NCI-H460 (cell line): ENCODE measurements around the gene PCDH11Y. TPM values are rescaled to one million over a fixed set of nuclear protein-coding genes. Genes with fewer than 3 reads are reported as not detected.
"Not testable (repeated sequence)": the region's sequence is repeated elsewhere in the genome, so short reads cannot be mapped to it uniquely, and the experiment has no call there.

Source experiments
- DNase-seq: peaks from one replicate; pipeline ENCODE4 v3.0.0-alpha.2; 2016; ENCODE audit warnings: low read depth; ENCODE audit errors: extremely low read depth
- polyA plus RNA-seq: library from polyadenylated mRNA; depleted of rRNA; stranded (reverse); fragments of >200 nt; gene quantifications from 2 replicates; pipeline ENCODE4 v1.2.3, GENCODE V29; 2014; cell fraction: nucleus; rRNA removed
- total RNA-seq: library from RNA; depleted of rRNA; stranded (reverse); fragments of >200 nt; shearing (Covaris generic); gene quantifications from 2 replicates; pipeline ENCODE4 v1.2.3, GENCODE V29; 2014; rRNA removed

Gene PCDH11Y, protein sequence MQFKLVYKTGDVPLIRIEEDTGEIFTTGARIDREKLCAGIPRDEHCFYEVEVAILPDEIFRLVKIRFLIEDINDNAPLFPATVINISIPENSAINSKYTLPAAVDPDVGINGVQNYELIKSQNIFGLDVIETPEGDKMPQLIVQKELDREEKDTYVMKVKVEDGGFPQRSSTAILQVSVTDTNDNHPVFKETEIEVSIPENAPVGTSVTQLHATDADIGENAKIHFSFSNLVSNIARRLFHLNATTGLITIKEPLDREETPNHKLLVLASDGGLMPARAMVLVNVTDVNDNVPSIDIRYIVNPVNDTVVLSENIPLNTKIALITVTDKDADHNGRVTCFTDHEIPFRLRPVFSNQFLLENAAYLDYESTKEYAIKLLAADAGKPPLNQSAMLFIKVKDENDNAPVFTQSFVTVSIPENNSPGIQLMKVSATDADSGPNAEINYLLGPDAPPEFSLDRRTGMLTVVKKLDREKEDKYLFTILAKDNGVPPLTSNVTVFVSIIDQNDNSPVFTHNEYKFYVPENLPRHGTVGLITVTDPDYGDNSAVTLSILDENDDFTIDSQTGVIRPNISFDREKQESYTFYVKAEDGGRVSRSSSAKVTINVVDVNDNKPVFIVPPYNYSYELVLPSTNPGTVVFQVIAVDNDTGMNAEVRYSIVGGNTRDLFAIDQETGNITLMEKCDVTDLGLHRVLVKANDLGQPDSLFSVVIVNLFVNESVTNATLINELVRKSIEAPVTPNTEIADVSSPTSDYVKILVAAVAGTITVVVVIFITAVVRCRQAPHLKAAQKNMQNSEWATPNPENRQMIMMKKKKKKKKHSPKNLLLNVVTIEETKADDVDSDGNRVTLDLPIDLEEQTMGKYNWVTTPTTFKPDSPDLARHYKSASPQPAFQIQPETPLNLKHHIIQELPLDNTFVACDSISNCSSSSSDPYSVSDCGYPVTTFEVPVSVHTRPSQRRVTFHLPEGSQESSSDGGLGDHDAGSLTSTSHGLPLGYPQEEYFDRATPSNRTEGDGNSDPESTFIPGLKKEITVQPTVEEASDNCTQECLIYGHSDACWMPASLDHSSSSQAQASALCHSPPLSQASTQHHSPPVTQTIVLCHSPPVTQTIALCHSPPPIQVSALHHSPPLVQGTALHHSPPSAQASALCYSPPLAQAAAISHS (N-terminal part only)
- 0.23 and 0.35 TPM in 2 replicates for total RNA-seq
- polyA plus RNA-seq, result 0.05 and 0.21 TPM in 2 replicates

DNA sequence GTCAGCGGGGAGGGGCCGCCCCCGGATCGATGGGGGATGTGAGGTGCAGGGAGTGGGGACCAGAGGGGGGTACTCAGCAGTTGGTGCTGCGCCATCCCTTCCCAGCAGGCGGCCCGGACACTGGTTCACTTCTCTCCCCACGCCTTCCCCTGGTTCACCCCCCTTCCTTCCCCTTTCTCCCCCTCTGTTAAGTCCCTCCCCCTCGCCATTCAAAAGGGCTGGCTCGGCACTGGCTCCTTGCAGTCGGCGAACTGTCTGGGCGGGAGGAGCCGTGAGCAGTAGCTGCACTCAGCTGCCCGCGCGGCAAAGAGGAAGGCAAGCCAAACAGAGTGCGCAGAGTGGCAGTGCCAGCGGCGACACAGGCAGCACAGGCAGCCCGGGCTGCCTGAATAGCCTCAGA, at the start of gene PCDH11Y:
Gene PCDH11Y, plus strand, starts transcription at position 240 of the 400 bp plus-strand sequence. CDS start 56,804 bp downstream, outside the sequence.
- DNase-seq, result peak; percentile 25

DNA sequence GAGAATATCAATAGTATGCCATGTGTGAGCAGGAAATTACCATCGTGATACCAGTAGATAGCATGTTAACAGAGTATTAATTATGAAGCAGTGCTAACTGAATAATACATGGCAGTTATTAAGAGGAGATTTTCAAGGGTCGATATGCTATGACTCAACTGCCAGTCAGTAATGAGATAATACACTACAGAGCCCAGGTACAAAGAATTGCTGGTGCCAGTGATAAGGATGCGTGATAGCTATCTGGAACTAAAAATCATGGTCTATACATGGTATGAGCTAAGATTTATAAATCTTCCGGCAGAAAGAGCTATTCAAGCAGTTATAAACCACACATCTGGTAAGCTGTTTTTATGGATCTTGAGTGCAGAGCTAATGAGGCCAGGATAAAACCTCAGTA, 32.2 kb upstream of the PCDH11Y start:
- not testable (repeated sequence) for DNase-seq

DNA sequence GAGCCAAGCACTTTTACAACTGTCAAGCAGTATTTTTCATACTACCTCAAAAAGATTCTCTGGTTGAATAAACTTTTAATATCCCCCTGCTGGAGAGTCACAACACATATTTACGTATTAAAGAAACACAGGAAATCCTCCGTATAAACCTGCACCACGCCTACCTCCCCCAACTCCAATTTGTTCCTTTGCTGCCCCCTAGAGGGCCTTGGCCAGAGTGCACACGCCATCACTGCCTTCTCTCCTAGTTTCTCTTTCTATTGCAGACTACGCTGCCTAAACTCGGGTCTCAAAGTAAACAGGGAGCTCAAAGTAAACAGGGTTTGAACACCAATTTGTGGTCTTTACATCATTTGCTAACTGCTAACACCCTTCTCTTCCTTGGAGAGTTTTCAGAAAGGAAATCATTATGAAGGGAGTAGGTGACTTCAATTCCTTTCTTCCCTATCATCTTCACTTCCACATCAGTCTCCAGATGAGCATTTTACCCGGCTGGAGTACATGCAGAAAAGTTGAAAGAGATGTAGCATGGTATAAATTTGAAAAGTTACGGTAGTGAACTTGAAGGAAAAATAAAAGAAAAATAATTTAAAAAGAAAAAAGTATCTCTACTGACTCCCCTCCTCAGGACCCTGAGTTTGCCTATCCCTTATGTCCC, 8.2 kb upstream of the PCDH11Y start:
- peak; percentile 1 for DNase-seq

DNA sequence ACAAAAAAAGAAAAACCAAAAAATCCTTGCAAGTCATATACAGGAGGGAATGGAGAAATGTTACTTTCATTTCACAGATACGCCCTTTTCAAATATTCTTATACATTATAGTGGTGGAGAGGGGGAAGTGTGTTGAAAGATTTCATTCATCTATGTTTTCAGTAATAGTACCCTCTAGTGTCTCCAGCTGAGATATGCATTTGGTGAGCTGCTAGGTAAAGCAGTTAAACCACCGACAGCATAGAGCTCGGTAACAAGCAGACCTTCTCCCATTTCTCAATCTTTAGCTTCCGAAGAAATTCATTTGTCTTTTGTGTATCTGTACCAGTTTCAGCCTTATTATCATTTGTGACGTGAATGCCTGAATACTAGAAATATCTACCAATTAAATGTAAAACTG, 5.2 kb upstream of the PCDH11Y start:
- DNase-seq, result peak; percentile 28

DNA sequence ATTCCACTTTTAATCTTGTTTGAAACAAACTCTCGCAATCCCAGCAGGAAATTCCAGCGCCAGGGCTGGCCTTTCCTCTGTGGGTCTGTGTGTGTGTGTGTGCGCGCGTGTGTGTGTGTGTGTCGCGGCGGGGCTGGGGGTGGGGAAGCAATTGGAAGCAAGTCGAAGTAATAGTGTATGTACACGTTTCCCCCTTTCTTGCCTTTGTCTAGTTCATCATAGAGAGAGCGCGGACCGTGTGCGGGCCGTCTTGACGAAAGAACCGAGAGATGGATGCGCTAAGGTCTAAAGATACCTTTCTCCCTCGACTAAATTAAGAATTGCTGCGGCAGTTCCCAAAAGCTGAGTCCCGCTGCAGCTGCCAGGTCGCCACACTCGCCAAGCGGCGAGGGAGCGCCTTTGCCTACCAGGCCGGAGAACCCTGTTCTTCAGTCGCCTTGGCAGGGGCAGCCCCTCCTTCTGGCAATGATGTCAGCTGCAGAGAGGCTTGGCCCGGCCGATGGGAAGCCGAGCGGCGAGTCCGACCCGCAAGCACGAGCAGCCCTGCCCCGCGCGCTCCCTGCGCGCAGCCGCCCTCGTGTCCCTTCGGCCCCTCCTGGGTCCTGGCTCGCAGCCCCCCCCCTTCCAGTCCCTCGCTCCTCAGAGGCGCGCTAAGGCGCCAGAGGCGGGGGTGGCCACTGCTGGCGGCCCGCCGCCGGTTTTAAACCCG, 2.5 kb downstream of the PCDH11Y start:
- not testable (repeated sequence) for DNase-seq

DNA sequence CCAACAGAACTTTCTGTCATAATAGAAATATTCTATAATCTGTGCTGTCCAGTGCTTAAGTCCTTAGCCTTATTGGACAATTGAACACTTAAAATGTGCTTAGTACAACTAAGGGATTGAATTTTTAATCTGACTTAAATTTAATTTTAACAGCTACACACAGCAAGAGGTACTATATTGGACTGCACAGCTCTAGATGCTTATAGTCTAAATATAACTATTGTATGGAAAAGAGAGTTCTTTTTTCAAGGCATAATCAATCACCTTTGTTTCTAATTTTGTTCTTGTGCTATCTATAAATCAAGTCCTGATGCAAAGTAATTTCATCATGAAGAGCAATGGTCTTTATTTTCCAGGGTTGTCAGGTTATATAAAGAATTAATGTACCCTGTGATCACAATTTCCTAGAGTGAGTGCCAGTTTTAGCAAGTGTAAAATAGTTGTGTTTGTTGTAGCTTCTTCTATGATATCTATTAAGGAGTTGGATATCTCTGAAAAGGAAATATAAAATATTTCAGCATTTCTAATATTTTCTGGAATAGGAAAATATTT, 39.0 kb downstream of the PCDH11Y start:
- DNase-seq, result not testable (repeated sequence)

DNA sequence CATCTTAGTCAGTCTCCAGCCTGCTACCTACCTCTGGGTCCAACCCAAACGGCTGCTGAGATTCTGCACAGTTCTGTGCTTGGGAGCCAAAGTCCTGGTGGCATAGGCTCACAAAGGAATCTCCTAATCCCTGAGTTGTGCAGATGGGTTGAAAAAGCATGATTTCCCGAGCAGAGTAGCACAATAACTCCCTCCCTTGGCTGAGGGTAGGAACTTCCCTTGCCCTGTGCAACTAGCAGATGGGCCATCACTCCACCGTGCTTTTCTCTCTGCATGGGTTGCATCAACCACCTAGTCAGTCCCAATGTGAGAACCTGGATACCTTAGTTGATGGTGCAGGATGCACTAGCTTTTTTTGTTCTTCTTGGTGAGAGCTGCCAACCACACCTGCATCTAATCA, 82.9 kb downstream of the PCDH11Y start:
- not testable (repeated sequence) for DNase-seq

DNA sequence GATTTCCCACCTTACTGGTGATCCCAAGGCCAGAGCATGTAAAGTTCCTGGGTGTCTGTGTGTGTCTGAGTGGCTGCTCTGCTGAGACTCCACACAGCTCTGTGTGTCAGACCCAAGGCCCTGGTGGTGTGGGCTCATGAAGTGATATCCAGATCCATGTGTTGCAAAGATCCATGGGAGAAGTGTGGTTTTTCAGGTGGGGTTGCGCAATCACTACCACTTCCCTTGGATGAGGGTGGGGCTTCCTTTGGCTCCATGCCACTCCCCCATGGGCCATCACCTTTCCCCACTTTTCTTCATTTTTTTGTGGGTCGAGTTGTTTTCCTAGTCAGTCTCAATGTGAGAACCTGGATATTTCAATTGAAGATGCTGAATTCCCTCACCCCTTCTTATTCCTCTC, 182.9 kb downstream of the PCDH11Y start:
- DNase-seq, result not testable (repeated sequence)

DNA sequence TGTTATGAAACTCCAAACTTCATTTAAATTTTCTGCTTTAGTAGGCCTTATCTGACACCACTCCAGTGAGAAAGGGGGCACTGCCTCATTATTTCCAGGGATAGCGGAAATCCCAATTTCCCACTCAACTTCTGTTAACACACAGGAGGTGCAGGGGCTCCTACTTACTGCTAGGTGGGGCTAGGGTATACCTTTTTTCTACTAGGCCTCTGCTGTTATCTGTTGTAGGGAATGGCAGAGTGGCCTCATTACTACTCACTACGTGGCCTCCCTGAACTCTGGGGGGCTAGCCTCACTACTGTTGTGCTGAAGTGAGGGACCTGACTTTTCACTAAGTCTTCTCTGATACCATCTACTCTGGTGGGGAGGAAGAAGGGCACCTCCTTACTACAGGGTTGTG, 215.0 kb downstream of the PCDH11Y start:
- not testable (repeated sequence) for DNase-seq

DNA sequence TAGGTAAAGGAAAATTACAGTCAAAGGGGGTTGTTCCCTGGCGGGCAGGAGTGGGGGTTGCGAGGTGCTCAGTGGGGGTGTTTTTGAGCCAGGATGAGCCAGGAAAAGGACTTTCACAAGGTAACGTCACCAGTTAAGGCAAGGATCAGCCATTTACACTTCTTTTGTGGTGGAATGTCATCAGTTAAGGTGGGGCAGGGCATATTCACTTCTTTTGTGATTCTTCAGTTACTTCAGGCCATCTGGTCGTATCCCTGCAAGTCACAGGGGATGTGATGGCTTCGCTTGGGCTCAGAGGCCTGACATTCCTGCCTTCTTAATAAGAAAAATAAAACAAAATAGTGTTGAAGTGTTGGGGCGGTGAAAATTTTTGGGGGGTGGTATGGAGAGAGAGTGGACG, 324.8 kb downstream of the PCDH11Y start:
- DNase-seq, result not testable (repeated sequence)

DNA sequence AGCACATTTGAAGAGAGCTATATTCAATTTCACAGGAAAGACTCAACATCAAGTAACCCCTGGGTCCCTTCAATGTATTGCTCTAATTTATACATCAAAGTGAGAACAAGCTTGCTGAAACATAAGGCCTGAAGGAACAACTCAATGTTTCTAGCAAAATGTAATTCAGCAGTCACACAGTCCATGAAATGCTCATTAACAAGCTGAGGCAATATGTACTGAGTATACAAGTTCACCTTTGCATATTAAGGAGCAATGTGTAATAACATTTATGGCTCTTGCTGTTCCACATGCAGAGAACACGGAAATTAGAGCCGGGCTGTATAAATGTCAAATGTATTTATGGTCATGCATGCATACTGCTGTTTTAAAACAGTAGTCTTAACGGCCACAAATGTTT, 342.1 kb downstream of the PCDH11Y start:
- DNase-seq, result not testable (repeated sequence)

DNA sequence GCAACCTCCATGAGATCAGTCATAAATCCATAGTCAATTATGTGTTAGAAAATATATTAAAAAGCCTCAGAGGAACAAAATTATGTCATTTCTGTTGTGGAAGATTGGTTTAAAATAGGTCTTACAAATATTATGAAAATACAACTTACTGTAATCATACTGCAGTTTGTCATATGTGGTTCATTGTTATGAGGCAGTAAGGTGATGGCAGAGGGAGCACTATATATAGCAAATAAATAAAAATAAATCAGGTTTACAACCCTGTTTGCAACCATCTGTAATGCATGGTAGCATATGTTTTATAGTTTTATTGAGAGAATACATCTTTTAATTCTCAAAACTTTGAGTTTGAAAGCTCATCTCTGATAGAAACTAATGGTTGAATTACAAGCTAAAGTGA, 543.6 kb downstream of the PCDH11Y start:
- not testable (repeated sequence) for DNase-seq

DNA sequence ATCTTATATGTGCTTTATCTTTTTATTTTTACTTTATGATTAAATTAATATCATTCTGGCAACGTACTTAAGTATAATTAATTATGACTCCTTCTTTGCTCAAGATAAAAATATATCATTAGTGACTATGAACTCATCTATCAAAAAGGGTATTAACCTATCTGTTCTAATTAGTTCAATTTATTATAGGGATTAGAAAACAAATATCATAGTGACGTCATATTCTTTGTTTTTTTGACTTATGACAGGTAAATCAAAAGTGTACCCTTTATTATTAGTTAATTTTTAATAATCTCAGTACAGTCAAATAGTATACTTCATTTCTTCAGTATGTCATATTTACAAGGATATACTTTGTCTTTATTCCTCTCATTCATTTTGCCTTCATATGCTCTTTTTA, 638.5 kb downstream of the PCDH11Y start:
- not testable (repeated sequence) for DNase-seq

DNA sequence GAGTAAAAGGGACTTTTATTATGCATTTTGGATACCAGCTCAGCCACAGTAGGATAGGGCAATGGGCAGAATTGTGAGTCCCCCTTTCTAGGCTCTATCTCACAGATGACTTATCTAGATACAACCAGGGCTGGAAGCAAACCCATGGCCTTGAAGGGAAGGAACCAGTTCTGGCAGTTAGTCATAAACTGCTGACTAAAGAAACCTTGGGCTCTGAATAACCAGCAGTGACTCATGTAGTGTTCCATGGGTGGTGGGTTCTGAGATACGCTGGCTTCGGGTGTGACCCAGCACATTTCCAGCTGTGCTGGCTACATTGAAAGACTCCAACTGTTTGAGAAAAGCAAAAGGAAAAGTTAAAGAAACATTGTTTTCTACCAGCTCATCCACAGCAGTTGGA, 679.2 kb downstream of the PCDH11Y start:
- not testable (repeated sequence) for DNase-seq

DNA sequence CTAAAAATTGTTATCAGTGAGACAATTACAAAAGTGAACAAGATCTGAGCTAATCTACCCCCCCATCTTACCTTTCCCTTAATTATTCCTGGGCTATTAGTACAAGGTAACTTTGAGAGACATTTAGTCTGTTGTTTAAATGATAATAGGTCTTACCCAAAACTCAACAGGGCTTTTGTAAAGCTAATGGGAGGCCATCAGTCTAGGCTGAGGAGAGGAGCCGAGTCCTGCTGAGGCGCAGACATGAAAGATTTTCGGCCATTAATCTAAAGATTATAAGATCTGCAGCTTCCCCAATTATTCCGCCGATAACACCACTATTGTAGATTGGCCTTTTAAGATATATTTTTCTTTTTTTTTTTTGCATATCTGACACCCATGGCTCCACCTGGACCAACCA, 708.6 kb downstream of the PCDH11Y start:
- DNase-seq, result not testable (repeated sequence)

DNA sequence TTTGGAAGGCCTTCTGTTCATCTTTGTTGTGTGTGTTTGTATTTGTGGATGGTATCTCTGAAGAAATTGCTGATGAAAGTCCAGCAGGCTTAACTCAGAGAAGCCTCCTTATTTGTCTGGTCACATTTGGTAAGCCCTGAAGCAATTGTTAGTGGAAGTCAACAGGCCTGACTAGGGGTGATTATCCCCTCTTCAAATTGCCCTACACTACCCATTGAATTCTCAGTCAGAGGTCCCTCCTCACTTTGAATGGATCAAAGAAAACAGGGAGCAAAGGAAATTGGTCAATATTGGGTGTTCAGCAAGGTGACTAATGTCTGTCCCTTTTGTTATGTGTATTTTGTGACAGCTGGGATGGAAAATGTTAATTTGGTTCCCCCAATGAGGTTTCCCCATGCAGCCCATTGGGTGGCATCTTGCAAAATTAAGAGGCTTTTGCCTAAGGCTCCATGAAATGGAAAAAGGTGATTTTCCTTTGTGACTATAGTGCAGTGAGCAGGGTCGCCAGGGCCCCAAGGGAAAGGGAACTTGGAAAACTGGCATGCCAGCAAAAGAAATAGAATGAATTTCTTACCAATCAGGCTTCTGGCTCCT, 709.8 kb downstream of the PCDH11Y start:
- DNase-seq, result not testable (repeated sequence)

DNA sequence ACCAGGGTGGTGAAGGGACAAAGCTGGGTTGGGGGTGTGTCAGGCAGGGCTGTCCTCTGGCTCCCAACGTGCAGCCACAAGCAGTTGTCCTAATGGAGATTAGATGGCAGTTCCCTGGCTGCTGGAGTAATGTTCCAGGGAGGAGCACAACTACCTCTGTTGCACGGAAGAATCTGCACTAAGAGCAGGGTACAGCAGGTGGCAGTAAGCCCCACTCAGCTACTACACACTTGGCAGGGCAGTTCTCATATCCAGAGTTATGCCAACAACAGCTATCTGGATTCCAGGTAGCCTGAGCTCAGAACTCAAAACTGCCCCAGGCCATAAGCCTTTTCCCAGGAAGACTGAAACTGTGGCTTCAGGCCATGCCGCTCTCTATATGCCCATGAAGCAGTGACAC, 761.3 kb downstream of the PCDH11Y start:
- DNase-seq, result not testable (repeated sequence)

DNA sequence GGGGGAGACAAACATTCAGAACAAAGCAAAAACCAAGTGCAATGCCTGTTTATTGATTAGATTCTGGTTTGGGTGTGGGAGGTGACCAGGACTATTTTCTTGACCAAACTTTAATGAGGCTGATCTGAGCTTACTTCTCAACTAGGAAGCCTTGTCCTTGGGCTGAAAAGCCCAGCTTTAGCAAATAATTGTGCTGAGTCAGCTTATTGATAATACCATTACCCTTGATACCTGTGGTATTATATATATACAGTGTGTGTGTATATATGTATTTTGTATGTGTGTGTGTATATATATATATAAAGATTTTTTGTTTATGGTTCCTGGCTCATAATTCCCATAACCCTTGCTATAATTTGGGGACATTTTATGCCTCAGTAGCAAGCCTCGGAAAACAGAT, 776.4 kb downstream of the PCDH11Y start:
- not testable (repeated sequence) for DNase-seq
